Activated T-helper 1 cell treated with anti-CD3 and anti-CD28 coated beads, Interleukin-12 subunit alpha, Interleukin-12 subunit beta, Interleukin-2, Interleukin-4 antibody, amounts not matched to agents 30 ng/mL and 10 ng/mL and 1 ng/mL, durations not matched to agents 14 hours and 24 hours and 36 hours (primary cell): ENCODE data around the gene CHST7. TPM values are rescaled to one million over a fixed set of nuclear protein-coding genes. Genes with fewer than 3 reads are reported as not detected.
"Not testable (repeated sequence)": the region's sequence is repeated elsewhere in the genome, so short reads cannot be mapped to it uniquely, and the experiment has no call there.

Experiments
- DNase-seq: peaks from one replicate; pipeline ENCODE4 v3.0.0; 2021; ENCODE audit warnings: low spot score
- H3K27ac Mint-ChIP-seq: one replicate; pipeline ENCODE4 v1.8.0; 2021; ENCODE audit warnings: mild to moderate bottlenecking, mixed read lengths
- H3K27me3 Mint-ChIP-seq: one replicate; pipeline ENCODE4 v1.8.0; 2022; ENCODE audit warnings: mild to moderate bottlenecking, moderate library complexity, mixed read lengths; ENCODE audit not compliant: insufficient read depth
- H3K36me3 Mint-ChIP-seq: one replicate; pipeline ENCODE4 v1.8.0; 2021; ENCODE audit warnings: low read depth, mixed read lengths
- H3K4me1 Mint-ChIP-seq: one replicate; pipeline ENCODE4 v1.8.0; 2021; ENCODE audit warnings: low read depth, mixed read lengths
- H3K4me3 Mint-ChIP-seq: one replicate; pipeline ENCODE4 v1.8.0; 2021; ENCODE audit warnings: mild to moderate bottlenecking, moderate library complexity, mixed read lengths
- H3K9me3 Mint-ChIP-seq: one replicate; pipeline ENCODE4 v1.8.0; 2021; ENCODE audit warnings: mixed read lengths
- intact Hi-C: fragments of 100-400 bp; cut with micrococcal nuclease; formaldehyde crosslinking; loops from one replicate; pipeline ENCODE4 v1.15.1; 2024
- total RNA-seq: library from RNA; stranded (reverse); gene quantifications from 2 replicates; pipeline ENCODE4 v1.2.3, GENCODE V29; 2022

CHST7 gene
- 5.2 and 6.2 TPM in 2 replicates for total RNA-seq

GRCh38 chrX:46573331-46573891 lies at the start of gene CHST7:
CHST7 (plus strand) TSS chrX:46573765; CDS start chrX:46573932, 167 bp downstream.
- intact Hi-C loops, result loop anchor here (1.0 to 10.0 kb wide), 9 partner anchors 28 to 799 kb away; partner anchors contain the start of genes RP2, SLC9A7 and ZNF674
- peak within 1 kb of the TSS; percentile 80 for H3K4me3 Mint-ChIP-seq
- no peaks in the 10 kb centered on the region for H3K27me3 Mint-ChIP-seq
- peak; percentile 46 for DNase-seq
- H3K4me1 Mint-ChIP-seq, result peaks cover 38% of the 10 kb centered on the region
- H3K9me3 Mint-ChIP-seq, result no peaks in the 10 kb centered on the region
- H3K27ac Mint-ChIP-seq, result peak within 1 kb of the TSS; percentile 91
- peaks cover 15% of the 10 kb centered on the region for H3K36me3 Mint-ChIP-seq

- H3K36me3 Mint-ChIP-seq, H3K4me3 Mint-ChIP-seq, H3K4me1 Mint-ChIP-seq, intact Hi-C loops, H3K27ac Mint-ChIP-seq, H3K9me3 Mint-ChIP-seq, H3K27me3 Mint-ChIP-seq, DNase-seq: not testable (repeated sequence)
These were observed 44.9 kb upstream of the CHST7 start for GRCh38 chrX:46528640-46529039.

GRCh38 chrX:46529740-46530403 lies 43.7 kb upstream of the CHST7 start:
- H3K9me3 Mint-ChIP-seq, H3K27ac Mint-ChIP-seq, H3K4me1 Mint-ChIP-seq, intact Hi-C loops, DNase-seq, H3K4me3 Mint-ChIP-seq, H3K27me3 Mint-ChIP-seq, H3K36me3 Mint-ChIP-seq: not testable (repeated sequence)

- H3K27me3 Mint-ChIP-seq, H3K36me3 Mint-ChIP-seq, H3K4me1 Mint-ChIP-seq, H3K4me3 Mint-ChIP-seq, intact Hi-C loops, H3K27ac Mint-ChIP-seq, DNase-seq, H3K9me3 Mint-ChIP-seq: not testable (repeated sequence)
These were observed 43.1 kb upstream of the CHST7 start for GRCh38 chrX:46530404-46530908.

- Mint-ChIP-seq H3K27ac (no peak overlapping the region), H3K4me3 (no peak overlapping the region), H3K9me3 (no peaks in the 10 kb centered on the region), H3K4me1 (peaks cover 4% of the 10 kb centered on the region), H3K27me3 (no peaks in the 10 kb centered on the region), H3K36me3 (peaks cover 7% of the 10 kb centered on the region)
- no peak for DNase-seq
- intact Hi-C loops, result no loop called here
These were observed 42.1 kb upstream of the CHST7 start for GRCh38 chrX:46531442-46531841.

- DNase-seq, result no peak
- H3K4me3 Mint-ChIP-seq, result no peak overlapping the region
These were observed 30.1 kb upstream of the CHST7 start for GRCh38 chrX:46543441-46543840.

GRCh38 chrX:46544527-46544926 lies 29.0 kb upstream of the CHST7 start:
- peak overlapping the region; percentile 97 for H3K27ac Mint-ChIP-seq
- not testable (repeated sequence) for H3K9me3 Mint-ChIP-seq, DNase-seq, H3K27me3 Mint-ChIP-seq
- intact Hi-C loops, result loop anchor here (2.0 kb wide), 2 partner anchors 84 to 252 kb away; no protein-coding TSS in a partner anchor
- peaks cover 20% of the 10 kb centered on the region for H3K36me3 Mint-ChIP-seq
- peaks cover 36% of the 10 kb centered on the region for H3K4me1 Mint-ChIP-seq
- peak overlapping the region; percentile 97 for H3K4me3 Mint-ChIP-seq

More at GRCh38 chrX:46543441-46543840, 30.1 kb upstream of the CHST7 start:
- Mint-ChIP-seq H3K4me1 (peaks cover 28% of the 10 kb centered on the region), H3K27ac (no peak overlapping the region), H3K9me3 (no peaks in the 10 kb centered on the region), H3K36me3 (peaks cover 17% of the 10 kb centered on the region), H3K27me3 (no peaks in the 10 kb centered on the region)
- intact Hi-C loops, result no loop called here

GRCh38 chrX:46545111-46546005 lies 28.2 kb upstream of the CHST7 start, which contains the start of gene ZNF674:
ZNF674 (minus strand) TSS chrX:46545421; CDS start chrX:46542087, 3,334 bp downstream.
- peak; percentile 90 for DNase-seq
- no peaks in the 10 kb centered on the region for H3K9me3 Mint-ChIP-seq
- intact Hi-C loops, result loop anchor here (1.0 to 5.0 kb wide), 7 partner anchors 28 to 584 kb away; partner anchors contain the start of genes CHST7 and SLC9A7
- H3K4me3 Mint-ChIP-seq, result peak within 1 kb of the TSS; percentile 97
- H3K27me3 Mint-ChIP-seq, result no peaks in the 10 kb centered on the region
- peaks cover 18% of the 10 kb centered on the region for H3K36me3 Mint-ChIP-seq
- H3K4me1 Mint-ChIP-seq, result peaks cover 36% of the 10 kb centered on the region
- peak within 1 kb of the TSS; percentile 97 for H3K27ac Mint-ChIP-seq

- Mint-ChIP-seq H3K9me3 (no peaks in the 10 kb centered on the region), H3K4me1 (peaks cover 31% of the 10 kb centered on the region), H3K27me3 (no peaks in the 10 kb centered on the region), H3K36me3 (peaks cover 17% of the 10 kb centered on the region), H3K27ac (no peak overlapping the region), H3K4me3 (no peak overlapping the region)
- DNase-seq, result no peak
- intact Hi-C loops, result loop anchor here (5.0 kb wide), 1 partner anchor 209 kb away; the partner anchor contains the start of gene SLC9A7
These were observed 25.7 kb upstream of the CHST7 start for GRCh38 chrX:46547857-46548256.

- no peaks in the 10 kb centered on the region for H3K27me3 Mint-ChIP-seq
- no peak overlapping the region for H3K4me3 Mint-ChIP-seq
- no peak overlapping the region for H3K27ac Mint-ChIP-seq
- H3K36me3 Mint-ChIP-seq, result peaks cover 16% of the 10 kb centered on the region
- no peak for DNase-seq
- no peaks in the 10 kb centered on the region for H3K9me3 Mint-ChIP-seq
- peaks cover 22% of the 10 kb centered on the region for H3K4me1 Mint-ChIP-seq
- intact Hi-C loops, result loop anchor here (5.0 kb wide), 1 partner anchor 207 kb away; the partner anchor contains the start of gene SLC9A7
These were observed 23.7 kb upstream of the CHST7 start for GRCh38 chrX:46549914-46550313.

GRCh38 chrX:46551494-46552128 lies 22.0 kb upstream of the CHST7 start:
- peaks cover 11% of the 10 kb centered on the region for H3K36me3 Mint-ChIP-seq
- peaks cover 13% of the 10 kb centered on the region for H3K4me1 Mint-ChIP-seq
- no peak overlapping the region for H3K4me3 Mint-ChIP-seq
- H3K27ac Mint-ChIP-seq, result no peak overlapping the region
- intact Hi-C loops, result no loop called here
- DNase-seq, result no peak
- H3K27me3 Mint-ChIP-seq, result no peaks in the 10 kb centered on the region
- H3K9me3 Mint-ChIP-seq, result no peaks in the 10 kb centered on the region

- H3K4me3 Mint-ChIP-seq, result no peak overlapping the region
- peaks cover 2% of the 10 kb centered on the region for H3K4me1 Mint-ChIP-seq
- peaks cover 4% of the 10 kb centered on the region for H3K36me3 Mint-ChIP-seq
- intact Hi-C loops, result loop anchor here (2.0 kb wide), 1 partner anchor 133 kb away; no protein-coding TSS in a partner anchor
- no peak for DNase-seq
- no peak overlapping the region for H3K27ac Mint-ChIP-seq
- no peaks in the 10 kb centered on the region for H3K27me3 Mint-ChIP-seq
- no peaks in the 10 kb centered on the region for H3K9me3 Mint-ChIP-seq
These were observed 19.6 kb upstream of the CHST7 start for GRCh38 chrX:46553935-46554334.
